Measurements from ENCODE around the gene LRP1. TPM values are rescaled to one million over a fixed set of nuclear protein-coding genes. Genes with fewer than 3 reads are reported as not detected.

Gene LRP1
- total and polyA plus RNA-seq, 8 donors, result 12.2 to 89.4 (median 24.1) TPM

DNA sequence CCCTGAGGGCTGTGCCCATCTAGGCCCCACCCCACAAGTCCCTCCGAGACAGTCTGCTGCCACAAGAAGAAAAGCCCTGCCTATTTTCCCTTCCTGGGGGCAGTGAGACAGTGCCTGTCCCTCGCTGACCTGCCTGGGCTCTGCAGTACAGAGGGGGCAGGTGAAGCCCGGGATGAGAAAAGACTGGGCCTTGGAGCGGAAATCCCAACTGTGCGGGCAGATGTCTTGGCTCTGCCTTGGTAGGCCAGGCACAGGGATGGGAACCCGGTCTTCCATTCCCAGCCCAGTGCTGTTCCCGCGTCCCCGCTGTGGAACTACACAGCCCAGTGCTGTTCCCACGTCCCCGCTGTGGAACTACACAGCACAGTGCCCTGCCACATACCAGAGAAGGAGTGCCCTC is 75.5 kb downstream of the LRP1 start:
- 80 to 83% methylated on average over 11 of the region's 11 CpGs for WGBS, 2 donors
- DNase-seq (no peak), FAIRE-seq (no peak), ATAC-seq (no peak)
- no peaks in the 10 kb centered on the region for H3K36me3 ChIP-seq
- no peak overlapping the region for H3K4me3 ChIP-seq
- no peaks in the 10 kb centered on the region for H3K27me3 ChIP-seq
- no peak overlapping the region for H3K27ac ChIP-seq
- intact Hi-C loops (cut with DNase I), result no loop called here
- no peaks in the 10 kb centered on the region for H3K4me1 ChIP-seq
- TF ChIP-seq, protein P1, sequence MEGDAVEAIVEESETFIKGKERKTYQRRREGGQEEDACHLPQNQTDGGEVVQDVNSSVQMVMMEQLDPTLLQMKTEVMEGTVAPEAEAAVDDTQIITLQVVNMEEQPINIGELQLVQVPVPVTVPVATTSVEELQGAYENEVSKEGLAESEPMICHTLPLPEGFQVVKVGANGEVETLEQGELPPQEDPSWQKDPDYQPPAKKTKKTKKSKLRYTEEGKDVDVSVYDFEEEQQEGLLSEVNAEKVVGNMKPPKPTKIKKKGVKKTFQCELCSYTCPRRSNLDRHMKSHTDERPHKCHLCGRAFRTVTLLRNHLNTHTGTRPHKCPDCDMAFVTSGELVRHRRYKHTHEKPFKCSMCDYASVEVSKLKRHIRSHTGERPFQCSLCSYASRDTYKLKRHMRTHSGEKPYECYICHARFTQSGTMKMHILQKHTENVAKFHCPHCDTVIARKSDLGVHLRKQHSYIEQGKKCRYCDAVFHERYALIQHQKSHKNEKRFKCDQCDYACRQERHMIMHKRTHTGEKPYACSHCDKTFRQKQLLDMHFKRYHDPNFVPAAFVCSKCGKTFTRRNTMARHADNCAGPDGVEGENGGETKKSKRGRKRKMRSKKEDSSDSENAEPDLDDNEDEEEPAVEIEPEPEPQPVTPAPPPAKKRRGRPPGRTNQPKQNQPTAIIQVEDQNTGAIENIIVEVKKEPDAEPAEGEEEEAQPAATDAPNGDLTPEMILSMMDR (IDR thresholded peaks at IDR 0.05), result no peak
- H3K9me3 ChIP-seq, result no peaks in the 10 kb centered on the region

DNA sequence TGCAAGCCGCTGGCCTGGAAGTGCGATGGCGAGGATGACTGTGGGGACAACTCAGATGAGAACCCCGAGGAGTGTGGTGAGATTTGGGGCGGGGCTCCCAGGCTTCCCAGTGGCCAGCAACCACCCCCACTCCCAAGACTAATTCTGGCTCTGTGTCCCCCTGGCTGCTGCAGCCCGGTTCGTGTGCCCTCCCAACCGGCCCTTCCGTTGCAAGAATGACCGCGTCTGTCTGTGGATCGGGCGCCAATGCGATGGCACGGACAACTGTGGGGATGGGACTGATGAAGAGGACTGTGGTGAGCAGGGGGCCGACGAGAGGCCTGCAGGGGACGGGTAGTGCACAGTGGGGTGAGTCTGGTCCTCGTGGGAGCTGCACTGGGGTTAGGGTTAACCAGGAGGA is 76.2 kb downstream of the LRP1 start:
- TF ChIP-seq, protein P1 (IDR thresholded peaks at IDR 0.05), result no peak
- Histone ChIP-seq H3K36me3 (no peaks in the 10 kb centered on the region), H3K27me3 (no peaks in the 10 kb centered on the region), H3K9me3 (no peaks in the 10 kb centered on the region), H3K4me1 (no peaks in the 10 kb centered on the region), H3K27ac (no peak overlapping the region), H3K4me3 (no peak overlapping the region)
- intact Hi-C loops (cut with DNase I), result no loop called here
- ATAC-seq (no peak), DNase-seq (no peak), FAIRE-seq (no peak)
- WGBS, 2 donors, result 88 to 91% methylated on average over 19 of the region's 19 CpGs

DNA sequence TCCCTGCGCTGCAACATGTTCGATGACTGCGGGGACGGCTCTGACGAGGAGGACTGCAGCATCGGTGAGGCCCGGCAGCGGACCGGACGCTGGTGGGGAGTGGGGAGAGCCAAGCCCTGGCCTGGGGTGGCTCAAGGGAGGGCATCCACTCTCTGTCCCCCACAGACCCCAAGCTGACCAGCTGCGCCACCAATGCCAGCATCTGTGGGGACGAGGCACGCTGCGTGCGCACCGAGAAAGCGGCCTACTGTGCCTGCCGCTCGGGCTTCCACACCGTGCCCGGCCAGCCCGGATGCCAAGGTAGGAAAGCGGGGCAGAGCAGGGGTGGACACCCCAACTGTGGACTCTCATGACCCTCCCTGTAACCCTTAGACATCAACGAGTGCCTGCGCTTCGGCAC is 76.9 kb downstream of the LRP1 start:
- TF ChIP-seq, protein P1 (IDR thresholded peaks at IDR 0.05), result no peak
- H3K27ac ChIP-seq, result no peak overlapping the region
- FAIRE-seq (no peak), ATAC-seq (no peak), DNase-seq (no peak)
- no peaks in the 10 kb centered on the region for H3K4me1 ChIP-seq
- H3K27me3 ChIP-seq, result no peaks in the 10 kb centered on the region
- WGBS, 2 donors, result 94 to 98% methylated on average over 26 of the region's 26 CpGs
- intact Hi-C loops (cut with DNase I), result no loop called here
- H3K36me3 ChIP-seq, result no peaks in the 10 kb centered on the region
- no peak overlapping the region for H3K4me3 ChIP-seq
- no peaks in the 10 kb centered on the region for H3K9me3 ChIP-seq

DNA sequence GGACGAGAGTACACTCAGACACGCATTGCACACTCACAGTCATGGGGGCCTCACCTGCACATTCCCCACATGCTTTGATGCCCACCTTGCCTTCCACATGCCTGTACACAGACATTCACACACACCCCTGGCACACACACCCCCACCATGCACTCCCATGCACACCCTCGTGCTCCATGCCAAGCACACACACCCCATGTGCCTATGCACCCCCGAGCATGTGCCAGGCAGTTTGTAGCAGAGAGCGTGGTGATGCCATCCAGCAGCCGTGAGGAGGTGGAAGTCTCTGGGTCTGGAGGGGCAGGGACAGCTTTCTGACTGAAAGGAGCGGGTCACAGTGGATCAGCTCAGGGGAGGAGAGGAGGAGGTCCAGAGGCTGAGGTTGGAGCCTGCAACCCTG is 77.6 kb downstream of the LRP1 start:
- FAIRE-seq, result no peak
- H3K36me3 ChIP-seq, result no peaks in the 10 kb centered on the region
- ATAC-seq, result no peak
- TF ChIP-seq, protein P1 (IDR thresholded peaks at IDR 0.05), result no peak
- no peak overlapping the region for H3K27ac ChIP-seq
- H3K27me3 ChIP-seq, result no peaks in the 10 kb centered on the region
- WGBS, 2 donors, result 84 to 93% methylated on average over 7 of the region's 7 CpGs
- H3K4me1 ChIP-seq, result no peaks in the 10 kb centered on the region
- H3K4me3 ChIP-seq, result no peak overlapping the region
- DNase-seq, result no peak
- intact Hi-C loops (cut with DNase I), result no loop called here
- H3K9me3 ChIP-seq, result no peaks in the 10 kb centered on the region

DNA sequence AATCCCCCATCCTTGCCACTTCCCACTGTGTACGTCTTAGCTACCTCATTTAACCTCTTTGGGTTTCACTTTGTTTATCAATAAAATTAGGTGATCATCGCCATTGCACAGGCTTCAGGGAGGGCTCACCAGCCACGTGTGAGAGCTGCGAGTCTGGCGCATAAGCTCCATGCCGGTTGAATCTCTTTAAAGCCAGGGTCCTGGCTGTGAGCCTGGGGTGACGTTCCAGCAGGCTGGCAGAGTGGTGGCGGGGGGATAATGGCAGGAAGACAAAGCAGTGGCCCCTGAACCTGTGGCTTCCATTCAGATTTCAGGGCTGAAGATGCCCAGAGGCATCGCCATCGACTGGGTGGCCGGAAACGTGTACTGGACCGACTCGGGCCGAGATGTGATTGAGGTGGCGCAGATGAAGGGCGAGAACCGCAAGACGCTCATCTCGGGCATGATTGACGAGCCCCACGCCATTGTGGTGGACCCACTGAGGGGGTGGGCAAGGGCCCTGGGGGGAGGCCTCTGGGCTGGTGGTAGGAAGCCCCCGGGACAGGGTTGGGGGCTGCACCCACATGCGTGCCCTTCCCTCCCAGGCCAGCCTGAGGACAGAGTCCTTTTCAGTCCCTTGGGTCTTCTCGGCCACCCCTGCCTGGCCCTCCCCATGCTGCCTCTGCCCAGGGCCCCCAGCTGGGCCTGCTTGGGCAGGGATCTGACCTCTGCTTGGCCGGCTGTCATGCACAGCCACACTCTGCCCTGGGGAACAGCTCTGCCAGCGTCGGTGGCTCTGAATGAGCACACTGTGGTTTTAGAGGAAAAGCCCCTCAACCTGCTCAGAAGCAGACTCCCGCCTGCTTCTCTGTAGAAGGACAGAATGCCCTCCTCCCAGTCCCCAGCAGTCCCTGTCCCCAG is 79.7 kb downstream of the LRP1 start:
- ATAC-seq (no peak), FAIRE-seq (no peak), DNase-seq (no peak)
- Histone ChIP-seq H3K27me3 (no peaks in the 10 kb centered on the region), H3K4me1 (no peaks in the 10 kb centered on the region), H3K4me3 (no peak overlapping the region), H3K36me3 (no peaks in the 10 kb centered on the region), H3K27ac (no peak overlapping the region), H3K9me3 (no peaks in the 10 kb centered on the region)
- intact Hi-C loops (cut with DNase I), result loop anchor here in 1 of 3 donors (2.0 kb wide), 1 partner anchor 35 kb away; no protein-coding TSS in a partner anchor
- WGBS, 2 donors, result 87 to 89% methylated on average over 28 to 29 of the region's 29 CpGs
- TF ChIP-seq, protein P1 (IDR thresholded peaks at IDR 0.05), result no peak

Data from pancreas (tissue), 10 donors.